CD8-positive, alpha-beta memory T cell (primary cell): ENCODE results near the gene TDP1. TPM values are rescaled to one million over a fixed set of nuclear protein-coding genes. Genes with fewer than 3 reads are reported as not detected.
A peak's percentile ranks its signal among the peaks of the same experiment; 100 is the strongest.

Experiments used
- CTCF ChIA-PET: fragments of 350-600 bp; sonication (Branson Sonifier 250); formaldehyde crosslinking; loops from one replicate; lab custom pipeline; 2021; ENCODE audit warnings: antibody characterized with exemption; lab: Charles Lee
- POLR2A ChIA-PET: fragments of 350-600 bp; sonication (Branson Sonifier 250); formaldehyde crosslinking; loops from one replicate; lab custom pipeline; 2021; ENCODE audit warnings: antibody characterized with exemption; lab: Charles Lee
- DNase-seq, 5 donors: peaks; one replicate each; pipeline versions ENCODE4 v3.0.0 to v3.0.0-alpha.2; 2020 to 2022; ENCODE audit warnings: mixed read lengths in 1 of 5
- H3K27ac ChIP-seq: one replicate; pipeline ENCODE4 v1.7.0; 2013; ENCODE audit warnings: low read depth, mild to moderate bottlenecking, low read length, moderate library complexity
- H3K27me3 ChIP-seq: 2 replicates; pipeline ENCODE4 v1.7.0; 2013; ENCODE audit warnings: low read length, mild to moderate bottlenecking; ENCODE audit not compliant: insufficient read depth, poor library complexity, severe bottlenecking
- H3K36me3 ChIP-seq: 2 replicates; pipeline ENCODE4 v1.7.0; 2013; ENCODE audit warnings: mild to moderate bottlenecking, low read length, moderate library complexity; ENCODE audit not compliant: insufficient read depth
- H3K4me1 ChIP-seq: 2 replicates; pipeline ENCODE4 v1.7.0; 2013; ENCODE audit warnings: mild to moderate bottlenecking, low read length, moderate library complexity; ENCODE audit not compliant: insufficient read depth
- H3K4me3 ChIP-seq: 2 replicates; pipeline ENCODE4 v1.7.0; 2013; ENCODE audit warnings: mild to moderate bottlenecking, low read length
- H3K9me3 ChIP-seq: 2 replicates; pipeline ENCODE4 v1.7.0; 2013; ENCODE audit warnings: mild to moderate bottlenecking, low read length
- H3K27ac Mint-ChIP-seq, 8 donors: one replicate each; pipeline ENCODE4 v1.8.0; 2020 to 2021; ENCODE audit warnings: mixed read lengths in 8 of 8, mild to moderate bottlenecking in 6 of 8, inconsistent platforms in 3 of 8, moderate library complexity in 3 of 8
- H3K27me3 Mint-ChIP-seq, 2 donors: one replicate each; pipeline ENCODE4 v1.8.0; 2020 to 2021; ENCODE audit warnings: mixed read lengths in 2 of 2, mild to moderate bottlenecking in 1 of 2, moderate library complexity in 1 of 2
- H3K36me3 Mint-ChIP-seq, 3 donors: one replicate each; pipeline ENCODE4 v1.8.0; 2020 to 2021; ENCODE audit warnings: mixed read lengths in 3 of 3, inconsistent platforms in 1 of 3, mild to moderate bottlenecking in 1 of 3
- H3K4me1 Mint-ChIP-seq, 3 donors: one replicate each; pipeline ENCODE4 v1.8.0; 2020 to 2021; ENCODE audit warnings: mixed read lengths in 3 of 3, inconsistent platforms in 1 of 3, mild to moderate bottlenecking in 1 of 3
- H3K4me3 Mint-ChIP-seq, 7 donors: one replicate each; pipeline ENCODE4 v1.8.0; 2020 to 2021; ENCODE audit warnings: mixed read lengths in 7 of 7, mild to moderate bottlenecking in 6 of 7, moderate library complexity in 4 of 7, inconsistent platforms in 2 of 7
- H3K9me3 Mint-ChIP-seq, 5 donors: one replicate each; pipeline ENCODE4 v1.8.0; 2020 to 2022; ENCODE audit warnings: mixed read lengths in 5 of 5, mild to moderate bottlenecking in 3 of 5, moderate library complexity in 2 of 5, inconsistent platforms in 1 of 5
- polyA plus RNA-seq: library from polyadenylated mRNA; unstranded; fragments of 300-500 nt; fragmentation: Illumina TruSeq; gene quantifications from one replicate; pipeline ENCODE4 v1.2.3, GENCODE V29; 2021
- total RNA-seq, 2 experiments: library from RNA; stranded (reverse); gene quantifications; one replicate each; pipeline ENCODE4 v1.2.3, GENCODE V29; 2021

The TDP1 gene
- total and polyA plus RNA-seq, 3 experiments from 2014 or later, result 38.7 to 84.2 (median 82.2) TPM

DNA sequence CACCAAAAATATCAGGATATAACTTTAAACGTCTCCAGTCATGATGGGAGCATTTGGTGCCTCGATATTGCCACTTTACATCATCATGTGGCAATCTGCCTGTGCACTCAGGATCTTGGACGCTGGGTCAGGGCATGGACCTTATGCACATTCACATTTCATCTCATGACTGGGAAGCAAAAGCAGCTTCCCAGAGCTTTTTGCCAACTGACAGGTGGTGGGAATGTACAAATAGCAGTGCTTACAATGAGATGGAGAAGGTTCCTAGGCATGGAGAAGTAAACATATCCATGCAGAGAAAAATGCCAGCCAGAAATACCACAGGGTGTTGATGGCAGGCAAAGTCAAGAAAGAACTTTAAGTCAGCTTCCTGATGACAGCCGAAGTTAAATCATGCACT lies 31.5 kb upstream of the TDP1 start:
- H3K9me3 Mint-ChIP-seq, result no peaks in the 10 kb centered on the region
- POLR2A ChIA-PET, result no interaction called here
- no peak overlapping the region for H3K27ac Mint-ChIP-seq
- H3K27me3 Mint-ChIP-seq, result peaks cover 0 to 1% of the 10 kb centered on the region in 2 donors
- Histone ChIP-seq H3K4me1 (no peaks in the 10 kb centered on the region), H3K9me3 (no peaks in the 10 kb centered on the region), H3K4me3 (no peak overlapping the region), H3K27ac (no peak overlapping the region), H3K36me3 (no peaks in the 10 kb centered on the region), H3K27me3 (no peaks in the 10 kb centered on the region)
- H3K36me3 Mint-ChIP-seq, result no peaks in the 10 kb centered on the region
- CTCF ChIA-PET, result no interaction called here
- H3K4me1 Mint-ChIP-seq, result no peaks in the 10 kb centered on the region
- no peak for DNase-seq
- no peak overlapping the region for H3K4me3 Mint-ChIP-seq

GRCh38 chr14:89926694-89927093 lies 29.0 kb upstream of the TDP1 start:
- ChIA-PET CTCF (interaction anchor here (0.7 kb wide), 1 partner anchor 12 kb away, joined by 3 read pairs; no protein-coding TSS in a partner anchor), POLR2A (no interaction called here)
- Histone ChIP-seq H3K27me3 (no peaks in the 10 kb centered on the region), H3K27ac (no peak overlapping the region), H3K36me3 (no peaks in the 10 kb centered on the region), H3K4me1 (no peaks in the 10 kb centered on the region), H3K9me3 (no peaks in the 10 kb centered on the region), H3K4me3 (no peak overlapping the region)
- DNase-seq, result no peak
- Mint-ChIP-seq H3K4me1 (no peaks in the 10 kb centered on the region), H3K27ac (no peak overlapping the region), H3K4me3 (no peak overlapping the region), H3K9me3 (no peaks in the 10 kb centered on the region), H3K27me3 (no peaks in the 10 kb centered on the region), H3K36me3 (peaks cover 0 to 5% (median 0%) of the 10 kb centered on the region in 3 donors)

GRCh38 chr14:89927186-89927865 lies 28.4 kb upstream of the TDP1 start:
- Histone ChIP-seq H3K36me3 (no peaks in the 10 kb centered on the region), H3K27ac (no peak overlapping the region), H3K27me3 (no peaks in the 10 kb centered on the region), H3K9me3 (no peaks in the 10 kb centered on the region), H3K4me3 (no peak overlapping the region), H3K4me1 (no peaks in the 10 kb centered on the region)
- ChIA-PET CTCF (interaction anchor here (0.7 kb wide), 1 partner anchor 12 kb away, joined by 3 read pairs; no protein-coding TSS in a partner anchor), POLR2A (no interaction called here)
- no peak for DNase-seq
- H3K36me3 Mint-ChIP-seq, result peaks cover 0 to 5% (median 0%) of the 10 kb centered on the region in 3 donors
- no peak overlapping the region for H3K27ac Mint-ChIP-seq
- H3K4me1 Mint-ChIP-seq, result no peaks in the 10 kb centered on the region
- H3K9me3 Mint-ChIP-seq, result no peaks in the 10 kb centered on the region
- peaks cover 0 to 3% of the 10 kb centered on the region in 2 donors for H3K27me3 Mint-ChIP-seq
- no peak overlapping the region for H3K4me3 Mint-ChIP-seq

DNA sequence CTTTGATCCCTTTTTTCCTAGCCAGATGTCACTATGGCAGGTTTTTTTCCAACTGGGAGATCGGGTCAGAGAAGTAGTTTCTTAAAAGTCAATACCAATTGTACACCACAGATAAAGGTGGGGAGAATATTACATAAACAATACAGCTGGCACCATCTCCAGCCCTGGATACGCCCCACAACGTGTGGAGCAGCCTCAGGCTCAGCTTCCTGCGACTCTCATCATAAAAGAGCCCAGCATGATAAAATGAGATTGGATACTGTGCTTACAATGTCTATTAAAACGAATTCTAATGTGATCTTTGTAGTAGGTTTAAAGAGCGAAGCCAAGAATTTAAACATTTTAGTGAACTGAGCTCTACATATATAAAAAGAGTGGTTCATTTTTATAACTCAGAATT lies 22.7 kb upstream of the TDP1 start:
- Mint-ChIP-seq H3K27ac (no peak overlapping the region), H3K4me3 (no peak overlapping the region), H3K36me3 (peaks cover 0 to 5% (median 0%) of the 10 kb centered on the region in 3 donors), H3K4me1 (no peaks in the 10 kb centered on the region), H3K9me3 (no peaks in the 10 kb centered on the region), H3K27me3 (peaks cover 0 to 3% of the 10 kb centered on the region in 2 donors)
- CTCF ChIA-PET, result interaction anchor here (1.1 kb wide), 1 partner anchor 303 kb away, joined by 3 read pairs; no protein-coding TSS in a partner anchor
- POLR2A ChIA-PET, result no interaction called here
- no peaks in the 10 kb centered on the region for H3K27me3 ChIP-seq
- no peaks in the 10 kb centered on the region for H3K36me3 ChIP-seq
- no peak overlapping the region for H3K4me3 ChIP-seq
- DNase-seq, result no peak
- no peaks in the 10 kb centered on the region for H3K9me3 ChIP-seq
- H3K4me1 ChIP-seq, result no peaks in the 10 kb centered on the region
- H3K27ac ChIP-seq, result no peak overlapping the region

- H3K27me3 ChIP-seq, result no peaks in the 10 kb centered on the region
- H3K27ac ChIP-seq, result no peak overlapping the region
- Mint-ChIP-seq H3K4me3 (no peak overlapping the region), H3K4me1 (peaks cover 0 to 1% (median 0%) of the 10 kb centered on the region in 3 donors), H3K27ac (peak overlapping the region in 2 of 8 donors; percentile 4 to 51), H3K27me3 (peaks cover 0 to 3% of the 10 kb centered on the region in 2 donors), H3K9me3 (no peaks in the 10 kb centered on the region), H3K36me3 (no peaks in the 10 kb centered on the region)
- no peak for DNase-seq
- no peaks in the 10 kb centered on the region for H3K4me1 ChIP-seq
- ChIA-PET POLR2A (no interaction called here), CTCF (interaction anchor here (1.3 kb wide), 1 partner anchor 34 kb away, joined by 3 read pairs; no protein-coding TSS in a partner anchor)
- H3K9me3 ChIP-seq, result no peaks in the 10 kb centered on the region
- H3K36me3 ChIP-seq, result no peaks in the 10 kb centered on the region
- no peak overlapping the region for H3K4me3 ChIP-seq
Observed at GRCh38 chr14:89936654-89937185, 19.0 kb upstream of the TDP1 start.

DNA sequence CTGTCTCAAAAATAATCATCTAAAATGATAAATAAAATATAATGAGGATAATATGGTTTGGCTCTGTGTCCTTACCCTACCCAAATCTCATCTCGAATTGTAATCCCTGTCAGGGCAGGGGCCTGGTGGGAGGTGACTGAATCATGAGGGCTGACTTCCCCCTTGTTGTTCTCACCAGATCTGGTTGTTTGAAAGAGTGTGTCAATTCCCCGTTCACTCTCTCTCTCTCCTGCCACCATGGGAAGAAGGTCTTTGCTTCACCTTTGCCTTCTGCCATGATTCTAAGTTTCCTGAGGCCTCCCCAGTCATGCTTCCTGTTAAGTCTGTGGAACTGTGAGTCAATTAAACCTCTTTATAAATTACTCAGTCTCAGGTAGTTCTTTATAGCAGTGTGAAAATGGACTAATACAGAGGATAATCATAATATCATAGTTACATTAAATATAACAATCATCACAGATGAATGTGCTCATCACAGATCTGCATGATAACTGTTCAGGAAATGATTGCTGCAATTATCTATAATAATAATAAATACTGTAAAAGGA lies 13.8 kb upstream of the TDP1 start:
- Mint-ChIP-seq H3K27me3 (no peaks in the 10 kb centered on the region), H3K4me1 (peaks cover 0 to 1% (median 0%) of the 10 kb centered on the region in 3 donors), H3K9me3 (no peaks in the 10 kb centered on the region), H3K27ac (no peak overlapping the region), H3K4me3 (no peak overlapping the region), H3K36me3 (peaks cover 0 to 2% (median 0%) of the 10 kb centered on the region in 3 donors)
- no peaks in the 10 kb centered on the region for H3K4me1 ChIP-seq
- no peaks in the 10 kb centered on the region for H3K27me3 ChIP-seq
- DNase-seq, result no peak
- H3K36me3 ChIP-seq, result no peaks in the 10 kb centered on the region
- H3K27ac ChIP-seq, result no peak overlapping the region
- ChIA-PET CTCF (interaction anchor here (1.0 kb wide), 1 partner anchor 817 kb away, joined by 3 read pairs; no protein-coding TSS in a partner anchor), POLR2A (interaction anchor here (0.5 kb wide), 1 partner anchor 458 kb away, joined by 3 read pairs; no protein-coding TSS in a partner anchor)
- H3K9me3 ChIP-seq, result no peaks in the 10 kb centered on the region
- no peak overlapping the region for H3K4me3 ChIP-seq

GRCh38 chr14:89947344-89947743 lies 8.4 kb upstream of the TDP1 start:
- H3K27ac Mint-ChIP-seq, result no peak overlapping the region
- CTCF ChIA-PET, result no interaction called here
- DNase-seq, result no peak
- H3K4me1 Mint-ChIP-seq, result no peaks in the 10 kb centered on the region
- Histone ChIP-seq H3K27ac (no peak overlapping the region), H3K27me3 (no peaks in the 10 kb centered on the region), H3K4me3 (no peak overlapping the region), H3K4me1 (no peaks in the 10 kb centered on the region), H3K9me3 (no peaks in the 10 kb centered on the region), H3K36me3 (no peaks in the 10 kb centered on the region)
- no peak overlapping the region for H3K4me3 Mint-ChIP-seq
- no peaks in the 10 kb centered on the region for H3K9me3 Mint-ChIP-seq
- peaks cover 4 to 9% (median 6%) of the 10 kb centered on the region in 3 donors for H3K36me3 Mint-ChIP-seq
- peaks cover 0 to 1% of the 10 kb centered on the region in 2 donors for H3K27me3 Mint-ChIP-seq
- POLR2A ChIA-PET, result no interaction called here

GRCh38 chr14:89952576-89952975 lies 3.2 kb upstream of the TDP1 start:
- Histone ChIP-seq H3K27ac (no peak overlapping the region), H3K4me1 (peaks cover 21% of the 10 kb centered on the region), H3K4me3 (no peak overlapping the region), H3K27me3 (no peaks in the 10 kb centered on the region), H3K36me3 (no peaks in the 10 kb centered on the region), H3K9me3 (no peaks in the 10 kb centered on the region)
- Mint-ChIP-seq H3K27ac (peak overlapping the region in 2 of 8 donors; percentile 20 to 99), H3K36me3 (peaks cover 6 to 22% (median 7%) of the 10 kb centered on the region in 3 donors), H3K4me3 (peak overlapping the region in 2 of 7 donors; percentile 4 to 38), H3K27me3 (no peaks in the 10 kb centered on the region), H3K4me1 (peaks cover 27 to 35% (median 27%) of the 10 kb centered on the region in 3 donors), H3K9me3 (no peaks in the 10 kb centered on the region)
- CTCF ChIA-PET, result interaction anchor here (1.3 kb wide), 1 partner anchor 13 kb away, joined by 4 read pairs; no protein-coding TSS in a partner anchor
- DNase-seq, result no peak
- POLR2A ChIA-PET, result no interaction called here
